Gastrocnemius medialis (tissue), 4 donors: ENCODE results near the gene RFX5. TPM values are rescaled to one million over a fixed set of nuclear protein-coding genes. Genes with fewer than 3 reads are reported as not detected.

Source experiments
- ATAC-seq, 2 donors: fragments of 150-250 bp; one replicate each; pipeline ENCODE4 v1.9.1; 2016
- DNase-seq, 2 donors: peaks; one replicate each; pipeline ENCODE4 v3.0.0-alpha.2; 2019
- H3K27ac ChIP-seq, 4 donors: fragments of 200-600 bp; sonication (generic); 1 replicate in 1 of 4; 2 replicates in 3 of 4; pipeline ENCODE4 v1.5.1; 2016 to 2018; ENCODE audit warnings: mild to moderate bottlenecking in 2 of 4, moderate library complexity in 1 of 4
- H3K27me3 ChIP-seq, 3 donors: fragments of 200-600 bp; sonication (generic) in 2 of 3; 1 replicate in 1 of 3; 2 replicates in 2 of 3; pipeline versions ENCODE4 v1.5.1 to v1.6.0; 2016 to 2019; ENCODE audit warnings: mild to moderate bottlenecking in 1 of 3, moderate library complexity in 1 of 3
- H3K36me3 ChIP-seq, 2 donors: fragments of 200-600 bp; sonication (generic) in 1 of 2; one replicate each; pipeline ENCODE4 v1.5.1; 2017 to 2018
- H3K4me1 ChIP-seq, 2 donors: fragments of 200-600 bp; sonication (generic) in 1 of 2; one replicate each; pipeline ENCODE4 v1.5.1; 2016 to 2017; ENCODE audit warnings: mild to moderate bottlenecking in 2 of 2
- H3K4me3 ChIP-seq, 4 donors: fragments of 200-600 bp; sonication (generic) in 3 of 4; 1 replicate in 1 of 4; 2 replicates in 3 of 4; pipeline ENCODE4 v1.5.1; 2016 to 2019; ENCODE audit warnings: mild to moderate bottlenecking in 2 of 4
- H3K9me3 ChIP-seq, 3 donors: fragments of 200-600 bp; sonication (generic) in 2 of 3; 1 replicate in 1 of 3; 2 replicates in 2 of 3; pipeline ENCODE4 v1.5.1; 2016 to 2019
- CTCF ChIP-seq, 5 experiments: fragments of 450-650 bp in 3 of 5; fragments of 200-600 bp in 2 of 5; sonication (generic) in 2 of 5; IDR thresholded peaks in 4 of 5; conservative IDR thresholded peaks in 1 of 5; 1 replicate in 4 of 5; 2 replicates in 1 of 5; pipeline ENCODE4 v1.5.1; 2016 to 2019; ENCODE audit warnings: antibody characterized with exemption in 5 of 5, mild to moderate bottlenecking in 3 of 5, moderate library complexity in 3 of 5
- POLR2A ChIP-seq, 2 donors: fragments of 450-650 bp; IDR thresholded peaks; one replicate each; pipeline ENCODE4 v1.6.1; 2017; ENCODE audit warnings: antibody characterized with exemption in 2 of 2, mild to moderate bottlenecking in 2 of 2, moderate library complexity in 2 of 2
- in situ Hi-C, 4 donors: fragments of 200-750 bp; cut with MboI; loops; one replicate each; pipeline versions ENCODE4 v1.15.0 to v1.8.0; 2017; ENCODE audit warnings: low sequenced_read_pairs in 4 of 4
- intact Hi-C: fragments of 100-400 bp; cut with DNase I; formaldehyde crosslinking; loops from one replicate; pipeline ENCODE4 v1.15.1; 2023; ENCODE audit warnings: low total_unique reads
- total RNA-seq, 4 donors: library from RNA; depleted of rRNA; stranded (reverse); fragments of >200 nt; gene quantifications; one replicate each; pipeline versions ENCODE4 v1.1.0 to v1.2.3, GENCODE V29; 2016

The RFX5 gene
- total RNA-seq, 4 donors from 2014 or later: 11.4 to 24.0 (median 20.6) TPM

- in situ Hi-C loops: loop anchor here (5.0 to 10.0 kb wide), 2 partner anchors 40 to 148 kb away; partner anchors contain the start of genes PIP5K1A (in 1 of the 4) and VPS72 (in 1 of the 4)
- Histone ChIP-seq H3K4me1 (peaks cover 0 to 9% of the 10 kb centered on the region in 2 donors), H3K9me3 (no peaks in the 10 kb centered on the region), H3K36me3 (peaks cover 0 to 25% of the 10 kb centered on the region in 2 donors), H3K4me3 (no peak overlapping the region), H3K27me3 (no peaks in the 10 kb centered on the region), H3K27ac (no peak overlapping the region)
- DNase-seq (no peak), ATAC-seq (no peak)
- intact Hi-C loops: loop anchor here (5.0 kb wide), 1 partner anchor 145 kb away; the partner anchor contains the start of gene PIP5K1A
- TF ChIP-seq POLR2A (IDR thresholded peaks at IDR 0.05) (no peak), CTCF (IDR thresholded peaks at IDR 0.05 in 4 of 5, conservative IDR thresholded peaks at IDR 0.05 in 1 of 5) (no peak)
Observed at GRCh38 chr1:151342569-151342968, 4.5 kb downstream of the RFX5 start.

GRCh38 chr1:151342021-151342420, 5.0 kb downstream of the RFX5 start:
- Histone ChIP-seq H3K27me3 (no peaks in the 10 kb centered on the region), H3K4me3 (no peak overlapping the region), H3K9me3 (no peaks in the 10 kb centered on the region), H3K4me1 (peaks cover 0 to 8% of the 10 kb centered on the region in 2 donors), H3K27ac (no peak overlapping the region), H3K36me3 (peaks cover 0 to 25% of the 10 kb centered on the region in 2 donors)
- ATAC-seq (no peak), DNase-seq (no peak)
- TF ChIP-seq POLR2A (IDR thresholded peaks at IDR 0.05): no peak
- no peak for TF ChIP-seq CTCF (IDR thresholded peaks at IDR 0.05 in 4 of 5, conservative IDR thresholded peaks at IDR 0.05 in 1 of 5)
- in situ Hi-C loops (loop anchor here (5.0 to 10.0 kb wide), 2 partner anchors 40 to 147 kb away; partner anchors contain the start of genes PIP5K1A (in 1 of the 4) and VPS72 (in 1 of the 4)), intact Hi-C loops (loop anchor here (5.0 kb wide), 1 partner anchor 145 kb away; the partner anchor contains the start of gene PIP5K1A)

- Histone ChIP-seq H3K36me3 (peaks cover 0 to 25% of the 10 kb centered on the region in 2 donors), H3K27ac (peak overlapping the region in 3 of 4 donors; percentile 5 to 55 (median 52)), H3K4me3 (no peak overlapping the region), H3K4me1 (peaks cover 0 to 3% of the 10 kb centered on the region in 2 donors), H3K27me3 (no peaks in the 10 kb centered on the region), H3K9me3 (no peaks in the 10 kb centered on the region)
- TF ChIP-seq POLR2A (IDR thresholded peaks at IDR 0.05) (no peak), CTCF (IDR thresholded peaks at IDR 0.05 in 4 of 5, conservative IDR thresholded peaks at IDR 0.05 in 1 of 5) (peak; percentile 74 to 84 (median 82))
- intact Hi-C loops (loop anchor here (1.0 to 5.0 kb wide), 2 partner anchors 40 to 144 kb away; partner anchors contain the start of gene PIP5K1A), in situ Hi-C loops (loop anchor here (5.0 to 10.0 kb wide), 2 partner anchors 39 to 146 kb away; partner anchors contain the start of genes PIP5K1A (in 1 of the 4) and VPS72 (in 1 of the 4))
- peak; percentile 85 to 92 for ATAC-seq
- no peak for DNase-seq
Observed at GRCh38 chr1:151340870-151341754, 5.9 kb downstream of the RFX5 start.

- TF ChIP-seq POLR2A (IDR thresholded peaks at IDR 0.05): no peak
- no peak for TF ChIP-seq CTCF (IDR thresholded peaks at IDR 0.05 in 4 of 5, conservative IDR thresholded peaks at IDR 0.05 in 1 of 5)
- no peaks in the 10 kb centered on the region for H3K27me3 ChIP-seq
- in situ Hi-C loops (no loop called here), intact Hi-C loops (no loop called here)
- ATAC-seq (no peak), DNase-seq (no peak)
- no peak overlapping the region for H3K27ac ChIP-seq
- no peaks in the 10 kb centered on the region for H3K36me3 ChIP-seq
- H3K4me3 ChIP-seq: no peak overlapping the region
- H3K9me3 ChIP-seq: no peaks in the 10 kb centered on the region
- H3K4me1 ChIP-seq: no peaks in the 10 kb centered on the region
Observed at GRCh38 chr1:151336556-151336955, 10.5 kb downstream of the RFX5 start.
